AG10803 (cell line): ENCODE results near the gene H2BK1.
A peak's percentile ranks its signal among the peaks of the same experiment; 100 is the strongest.

Experiments used
- DNase-seq: peaks from one replicate; pipeline ENCODE4 v3.0.0; 2010; ENCODE audit warnings: low read depth
- H3K4me3 ChIP-seq: 2 replicates; pipeline ENCODE4 v1.5.1; 2011; ENCODE audit warnings: mild to moderate bottlenecking, low read length, control low read depth
- CTCF ChIP-seq: conservative IDR thresholded peaks from 2 replicates; pipeline ENCODE4 v1.5.1; 2011; ENCODE audit warnings: mild to moderate bottlenecking, low read length, control low read depth, inconsistent platforms

H2BK1 gene

GRCh38 chr7:151244196-151244840 is 34.0 kb upstream of the H2BK1 start:
- TF ChIP-seq CTCF = peak; percentile 98
- peak; percentile 41 for DNase-seq
- no peak overlapping the region for H3K4me3 ChIP-seq

- DNase-seq = no peak
- no peak for TF ChIP-seq CTCF
- no peak overlapping the region for H3K4me3 ChIP-seq
These were observed 33.3 kb upstream of the H2BK1 start for GRCh38 chr7:151243408-151244195.

- DNase-seq = no peak
- no peak overlapping the region for H3K4me3 ChIP-seq
These were observed 32.7 kb upstream of the H2BK1 start for GRCh38 chr7:151243045-151243349.

GRCh38 chr7:151242159-151243044 is 32.1 kb upstream of the H2BK1 start:
- no peak for DNase-seq
- no peak for TF ChIP-seq CTCF

More at GRCh38 chr7:151243045-151243349, 32.7 kb upstream of the H2BK1 start:
- TF ChIP-seq CTCF = no peak

GRCh38 chr7:151241755-151242096 is 31.4 kb upstream of the H2BK1 start:
- no peak for DNase-seq
- TF ChIP-seq CTCF = no peak
- no peak overlapping the region for H3K4me3 ChIP-seq

More at GRCh38 chr7:151242159-151243044, 32.1 kb upstream of the H2BK1 start:
- no peak overlapping the region for H3K4me3 ChIP-seq

GRCh38 chr7:151240942-151241754 is 30.9 kb upstream of the H2BK1 start:
- DNase-seq = no peak
- no peak overlapping the region for H3K4me3 ChIP-seq
- no peak for TF ChIP-seq CTCF
